ENCODE results near the gene ARSJ. TPM values are rescaled to one million over a fixed set of nuclear protein-coding genes. Genes with fewer than 3 reads are reported as not detected.

The ARSJ gene
- total and polyA plus RNA-seq, 2 experiments from 2014 or later: 4.3 to 6.6 TPM

GRCh38 chr4:113957956-113958355, 21.5 kb downstream of the ARSJ start:
- Histone ChIP-seq H4K20me1 (replicated peaks; ENCODE audit: insufficient read depth) (no peaks in the 10 kb centered on the region), H3K4me3 (no peak overlapping the region), H3K9me2 (ENCODE audit: insufficient read depth) (no peaks in the 10 kb centered on the region), H3F3A (replicated peaks; ENCODE audit: low read depth) (no peaks in the 10 kb centered on the region), H3K36me3 (ENCODE audit: insufficient read depth) (no peaks in the 10 kb centered on the region), H3K4me2 (no peak overlapping the region), H2AFZ (no peak overlapping the region), H3K27ac (ENCODE audit: low read depth) (no peak overlapping the region), H3K79me2 (replicated peaks; ENCODE audit: insufficient read depth) (no peaks in the 10 kb centered on the region), H3K4me1 (ENCODE audit: insufficient read depth) (peaks cover 10% of the 10 kb centered on the region), H3K27me3 (ENCODE audit: insufficient read depth) (no peaks in the 10 kb centered on the region)
- no peaks in the 10 kb centered on the region for H3K9me3 Mint-ChIP-seq
- no peak for ATAC-seq
- H3K4me1 Mint-ChIP-seq: peaks cover 24% of the 10 kb centered on the region
- peaks cover under 1% of the 10 kb centered on the region; the same call in 1 of the 3 replicates for H3K36me3 Mint-ChIP-seq (ENCODE audit: low read depth)
- peak; percentile 7 for DNase-seq (ENCODE audit: low spot score)
- no peak overlapping the region for H3K27ac Mint-ChIP-seq
- H3K27me3 Mint-ChIP-seq (ENCODE audit: insufficient read depth, low read depth, poor library complexity): no peaks in the 10 kb centered on the region
- H3K4me3 Mint-ChIP-seq: no peak overlapping the region
- TF ChIP-seq JUNB (IDR thresholded peaks at IDR 0.05; ENCODE audit: unreplicated experiment) (no peak), CTCF (conservative IDR thresholded peaks at IDR 0.05; ENCODE audit: low read depth in 2 of 2) (no peak), ETS1 (IDR thresholded peaks at IDR 0.05) (no peak), EZH2phosphoT487 (IDR thresholded peaks at IDR 0.05; ENCODE audit: unreplicated experiment) (no peak), ZNF114 (CRISPR knock-in tag; IDR thresholded peaks at IDR 0.05) (no peak), STAT1 (IDR thresholded peaks at IDR 0.05; ENCODE audit: unreplicated experiment) (no peak), ZNF331 (CRISPR knock-in tag; IDR thresholded peaks at IDR 0.05; ENCODE audit: low read depth) (no peak), CREB1 (CRISPR knock-in tag; IDR thresholded peaks at IDR 0.05; ENCODE audit: low read depth) (no peak), ZNF462 (CRISPR knock-in tag; IDR thresholded peaks at IDR 0.05) (no peak), NANOG (IDR thresholded peaks at IDR 0.05; ENCODE audit: borderline replicate concordance) (no peak), REST (IDR thresholded peaks at IDR 0.05; ENCODE audit: unreplicated experiment) (no peak)

Measured in GM23338 (cell line).